Pulmonary artery endothelial cell (primary cell): Measurements from ENCODE around the gene CATSPER3. TPM values are rescaled to one million over a fixed set of nuclear protein-coding genes. Genes with fewer than 3 reads are reported as not detected.

Experiments
- DNase-seq: peaks from one replicate; pipeline ENCODE4 v3.0.0-alpha.2; 2011; ENCODE audit warnings: low read depth, low spot score
- total RNA-seq: library from RNA; depleted of rRNA; stranded (reverse); fragments of >200 nt; gene quantifications from 2 replicates; pipeline ENCODE4 v1.2.3, GENCODE V29; 2014

CATSPER3 gene
- 0.07 TPM in 1 of 2 replicates, not detected in the other for total RNA-seq

GRCh38 chr5:134967607-134968006, at the start of gene CATSPER3:
Gene CATSPER3 (plus strand): TSS chr5:134967907. CDS start chr5:134967992, 85 bp downstream.
- DNase-seq, result no peak

- no peak for DNase-seq
Observed at GRCh38 chr5:134918861-134919260, 48.8 kb upstream of the CATSPER3 start.

GRCh38 chr5:134920848-134921575, 46.7 kb upstream of the CATSPER3 start:
- DNase-seq, result no peak

- DNase-seq, result no peak
Observed at GRCh38 chr5:134932508-134932907, 35.2 kb upstream of the CATSPER3 start.

- no peak for DNase-seq
Observed at GRCh38 chr5:134934202-134934601, 33.5 kb upstream of the CATSPER3 start.

GRCh38 chr5:134935711-134936602, 31.8 kb upstream of the CATSPER3 start:
- DNase-seq, result no peak

GRCh38 chr5:134937526-134937925, 30.2 kb upstream of the CATSPER3 start:
- DNase-seq, result no peak

GRCh38 chr5:134938030-134938429, 29.7 kb upstream of the CATSPER3 start:
- DNase-seq, result no peak

GRCh38 chr5:134939500-134939899, 28.2 kb upstream of the CATSPER3 start:
- DNase-seq, result no peak

- no peak for DNase-seq
Observed at GRCh38 chr5:134943547-134943946, 24.2 kb upstream of the CATSPER3 start.

- no peak for DNase-seq
Observed at GRCh38 chr5:134944630-134945029, 23.1 kb upstream of the CATSPER3 start.

- no peak for DNase-seq
Observed at GRCh38 chr5:134945041-134945440, 22.7 kb upstream of the CATSPER3 start.

- peak; percentile 10 for DNase-seq
Observed at GRCh38 chr5:134948911-134949310, 18.8 kb upstream of the CATSPER3 start.

- no peak for DNase-seq
Observed at GRCh38 chr5:134949316-134949715, 18.4 kb upstream of the CATSPER3 start.

GRCh38 chr5:134957920-134958608, 9.6 kb upstream of the CATSPER3 start:
- DNase-seq, result no peak

- no peak for DNase-seq
Observed at GRCh38 chr5:134958755-134959154, 9.0 kb upstream of the CATSPER3 start.

GRCh38 chr5:134963098-134963497, 4.6 kb upstream of the CATSPER3 start:
- DNase-seq, result no peak

- DNase-seq, result no peak
Observed at GRCh38 chr5:134964359-134965270, 3.1 kb upstream of the CATSPER3 start.

GRCh38 chr5:134965271-134965825, 2.4 kb upstream of the CATSPER3 start:
- DNase-seq, result no peak

GRCh38 chr5:134968055-134968454, 348 bp downstream of the CATSPER3 start:
- DNase-seq, result no peak
